GM18499 (cell line): ENCODE measurements around the gene CCNA2.

ENCODE experiments used
- ATAC-seq: cut with Tn5 transposase; IDR thresholded peaks from one replicate; pipeline ENCODE4 v1.9.1; 2021; ENCODE audit warnings: moderate number of reproducible peaks; ENCODE audit not compliant: insufficient read depth, unreplicated experiment

The CCNA2 gene

GRCh38 chr4:121778991-121779628 is 44.6 kb downstream of the CCNA2 start:
- ATAC-seq = no peak

- ATAC-seq = peak; percentile 47
Measured at GRCh38 chr4:121777625-121778024, 46.1 kb downstream of the CCNA2 start.

- no peak for ATAC-seq
Measured at GRCh38 chr4:121776610-121777401, 46.9 kb downstream of the CCNA2 start.

GRCh38 chr4:121773883-121774282 is 49.8 kb downstream of the CCNA2 start:
- ATAC-seq = no peak

- ATAC-seq = no peak
Measured at GRCh38 chr4:121771869-121772268, 51.8 kb downstream of the CCNA2 start.

- ATAC-seq = no peak
Measured at GRCh38 chr4:121769341-121769740, 54.3 kb downstream of the CCNA2 start.

GRCh38 chr4:121767166-121767565 is 56.5 kb downstream of the CCNA2 start:
- no peak for ATAC-seq
